Measurements from ENCODE around the gene SOHLH1.

Gene SOHLH1

DNA sequence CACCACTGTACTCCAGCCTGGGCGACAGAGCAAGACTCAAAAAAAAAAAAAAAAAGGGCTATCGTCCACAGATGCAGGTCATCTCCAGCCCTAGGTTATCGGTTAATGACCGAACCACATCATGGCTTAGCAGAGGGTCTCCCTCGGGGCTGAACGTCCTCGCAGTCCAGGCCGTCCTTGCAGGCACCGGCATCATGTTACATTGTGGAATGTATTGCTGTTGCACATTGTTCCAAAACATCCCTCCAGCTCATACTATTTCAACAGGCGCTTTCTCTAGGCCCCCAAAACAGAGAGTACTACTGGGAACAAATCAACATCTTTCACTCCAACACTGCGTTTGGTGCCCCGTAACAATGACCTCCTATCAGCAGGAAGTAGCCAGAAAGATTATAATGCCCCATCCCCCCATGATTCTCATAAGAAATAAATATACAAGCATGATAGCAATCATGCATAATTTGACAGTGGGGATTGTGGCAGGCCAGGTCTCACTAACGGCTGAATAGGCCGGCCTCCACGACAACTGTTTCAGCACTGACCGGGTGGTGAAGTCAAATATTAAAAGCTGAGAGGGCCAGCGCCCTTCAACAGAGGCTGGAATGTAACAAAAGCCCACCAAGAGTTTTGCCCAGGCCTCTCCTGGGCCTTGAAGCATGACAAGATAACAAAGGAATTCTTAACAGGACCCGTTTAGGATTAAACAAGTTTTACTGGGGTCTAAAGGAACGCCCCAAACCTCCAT is 37.3 kb downstream of the SOHLH1 start:
- no peak for DNase-seq (ENCODE audit: low spot score)

DNA sequence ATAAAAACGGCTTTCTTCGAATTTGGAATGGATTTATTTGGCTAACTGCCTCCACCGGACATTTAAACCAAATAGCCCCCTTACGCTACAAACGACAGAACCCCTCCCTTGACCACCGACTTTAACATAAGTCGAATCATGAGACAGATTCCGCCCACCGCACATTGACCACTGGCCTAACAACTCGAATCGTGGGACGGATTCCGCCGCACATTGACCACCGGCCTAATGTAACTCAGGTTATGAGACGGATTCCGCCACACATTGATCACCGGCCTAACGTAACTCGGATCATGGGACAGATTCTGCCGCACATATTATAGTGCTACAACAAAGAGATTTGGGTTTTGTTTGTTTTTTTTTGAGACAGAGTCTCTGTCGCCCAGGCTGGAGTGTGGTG is 38.9 kb downstream of the SOHLH1 start:
- no peak for DNase-seq (ENCODE audit: low spot score)

DNA sequence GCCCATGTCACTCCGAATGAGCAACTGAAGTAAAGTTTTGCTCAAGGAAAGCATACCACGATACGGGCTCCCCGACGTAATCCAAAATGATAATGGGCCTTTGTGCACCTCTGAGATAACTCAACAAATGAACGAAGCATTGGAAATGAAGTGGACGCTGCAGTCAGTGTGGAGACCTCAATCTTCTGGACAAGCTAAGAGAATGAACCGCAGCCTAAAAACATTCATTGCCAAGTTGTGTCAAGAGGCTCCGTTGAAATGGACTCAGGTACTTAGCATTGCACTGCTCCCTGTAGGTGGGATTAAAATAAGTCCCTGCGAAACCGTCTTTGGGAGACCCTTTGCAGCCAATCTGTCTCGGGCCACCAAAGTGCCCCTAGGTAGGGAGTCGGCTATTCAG is 40.0 kb downstream of the SOHLH1 start:
- DNase-seq (ENCODE audit: low spot score) = no peak

DNA sequence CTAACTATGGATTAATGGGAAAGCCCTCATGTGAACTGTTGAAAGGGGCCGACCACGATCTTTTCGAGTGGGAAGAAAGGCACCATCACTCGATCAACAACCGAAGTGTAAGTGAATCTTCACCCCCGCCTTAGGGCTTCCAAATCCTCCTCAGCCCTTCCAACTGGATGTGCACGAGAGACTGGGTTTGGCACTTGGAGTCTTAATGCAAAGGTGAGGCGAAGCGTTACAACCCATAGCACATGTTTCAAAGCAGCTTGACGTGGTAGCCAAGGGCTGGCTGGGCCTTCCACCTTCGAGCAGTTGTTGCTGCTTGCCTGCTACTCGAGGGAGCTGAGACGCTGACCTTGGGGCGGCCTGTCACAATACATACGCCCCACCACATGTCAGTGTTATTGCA is 41.9 kb downstream of the SOHLH1 start:
- no peak for DNase-seq (ENCODE audit: low spot score)

DNA sequence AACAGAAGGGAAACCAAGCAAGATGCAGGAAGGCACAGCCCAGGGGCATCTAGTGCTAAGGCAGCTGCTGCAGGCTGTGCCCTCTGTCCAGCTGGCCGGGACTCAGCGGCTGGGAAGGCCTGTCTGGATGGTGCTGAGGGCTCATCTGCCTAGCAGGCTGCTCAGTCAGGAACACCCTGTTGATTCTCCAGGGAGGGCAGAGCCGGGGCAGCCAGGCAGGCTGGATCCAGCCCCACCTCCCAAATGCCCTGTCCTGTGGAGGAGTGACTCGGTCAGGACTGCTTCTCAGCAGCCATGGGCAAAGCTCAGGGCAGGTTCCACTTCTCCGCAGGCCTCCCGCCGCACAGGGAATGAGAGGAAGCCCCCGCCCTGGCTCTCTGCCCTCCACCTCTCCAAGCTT is 44.0 kb downstream of the SOHLH1 start:
- DNase-seq (ENCODE audit: low spot score) = no peak

DNA sequence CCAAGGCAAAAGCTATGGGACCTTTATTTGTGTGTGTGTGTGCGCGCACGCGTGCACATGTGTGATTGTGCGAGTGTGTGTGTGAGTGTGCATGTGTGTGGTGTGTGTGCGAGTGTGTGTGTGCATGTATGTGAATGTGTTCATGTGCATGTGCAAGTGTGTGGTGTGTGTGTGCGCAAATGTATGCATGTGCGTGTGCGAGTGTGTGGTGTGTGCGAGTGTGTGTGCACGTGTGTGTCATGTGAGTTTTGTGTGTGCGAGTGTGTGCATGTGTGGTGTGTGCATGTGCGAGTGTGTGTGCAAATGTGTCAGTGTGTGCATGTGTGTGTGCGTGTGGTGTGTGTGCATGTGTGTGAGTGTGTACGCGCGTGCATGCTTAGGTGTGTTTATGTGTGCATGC is 48.9 kb downstream of the SOHLH1 start:
- no peak for DNase-seq (ENCODE audit: low spot score)

DNA sequence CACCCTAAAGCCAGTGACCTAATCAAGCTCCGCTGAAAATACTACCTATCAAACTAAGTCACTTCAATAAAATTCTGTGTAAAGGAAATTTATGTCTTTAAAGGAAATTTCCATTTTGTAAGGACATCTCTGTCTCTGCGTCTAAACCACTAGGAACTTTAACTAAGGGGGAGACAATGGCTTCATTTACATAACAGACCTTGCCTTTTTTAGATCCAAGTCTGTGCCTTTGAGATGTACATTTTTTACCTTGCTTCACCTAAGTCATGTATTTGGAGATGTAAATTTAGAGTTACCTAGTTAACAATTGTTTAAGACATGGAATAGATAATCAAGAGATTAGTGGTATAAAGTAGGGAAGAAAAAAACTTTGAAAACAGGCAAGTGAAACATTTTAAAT is 49.8 kb downstream of the SOHLH1 start:
- no peak for DNase-seq (ENCODE audit: low spot score)

DNA sequence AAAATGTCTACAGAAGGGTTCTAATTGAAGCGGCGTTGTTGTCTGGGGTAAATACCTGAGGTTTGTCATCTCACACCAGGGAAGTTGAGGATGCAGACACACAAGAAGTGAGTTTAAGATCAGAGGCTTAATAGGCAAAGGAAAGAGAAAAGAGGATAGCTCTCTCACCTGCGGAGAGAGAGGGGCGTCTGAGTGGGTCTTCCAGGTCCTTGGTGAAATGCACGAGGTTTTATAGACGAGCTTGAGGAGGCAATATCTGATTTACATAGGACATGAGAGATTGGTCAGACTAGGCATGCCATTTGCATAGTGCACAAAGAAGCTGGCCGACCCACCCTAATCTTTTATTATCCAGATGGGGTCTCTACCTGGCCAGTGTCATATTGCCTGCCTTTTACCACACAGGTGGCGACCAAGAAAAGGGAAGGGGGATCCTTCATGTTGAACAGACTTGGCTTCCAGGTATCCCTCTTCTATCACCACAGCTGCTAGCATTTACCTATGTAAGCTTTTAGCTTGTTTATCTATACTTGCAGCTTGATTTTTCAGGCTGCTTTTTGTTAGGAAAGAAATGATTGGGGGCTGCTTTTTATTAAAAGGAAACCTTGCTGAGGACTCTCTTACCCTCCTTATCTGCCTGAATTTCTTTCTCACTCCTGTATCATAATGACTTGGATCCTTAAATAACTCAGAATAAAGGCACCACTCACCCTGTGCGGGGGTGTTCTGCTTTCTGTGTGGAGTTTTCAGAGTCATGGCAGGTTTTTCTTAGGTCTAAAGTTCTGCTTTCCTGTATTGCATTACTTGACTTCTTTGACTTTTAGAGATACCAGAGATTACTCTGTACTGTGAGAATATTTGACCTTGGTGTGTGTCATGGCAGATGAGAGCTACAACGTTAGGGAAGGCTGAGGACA is 50.5 kb downstream of the SOHLH1 start:
- DNase-seq (ENCODE audit: low spot score) = no peak

DNA sequence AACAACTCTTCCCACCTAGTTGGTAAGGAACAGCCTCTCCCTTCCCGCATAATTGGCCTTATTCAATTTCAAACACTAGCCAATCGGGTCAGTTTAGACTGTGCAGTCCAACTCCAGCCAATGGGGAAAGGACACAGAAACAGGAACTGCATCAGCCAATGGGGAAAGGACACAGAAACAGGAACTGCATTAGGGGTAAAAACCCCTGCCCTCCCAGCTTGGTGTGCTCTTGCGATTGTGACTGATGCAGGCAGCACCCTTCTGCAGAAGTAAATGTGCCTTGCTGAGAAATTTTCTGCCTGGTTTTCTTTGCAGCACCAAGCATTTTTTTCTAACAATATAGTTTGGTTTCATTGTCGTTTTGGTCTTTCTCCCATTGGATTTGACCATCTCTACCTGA is 51.4 kb downstream of the SOHLH1 start:
- no peak for DNase-seq (ENCODE audit: low spot score)

DNA sequence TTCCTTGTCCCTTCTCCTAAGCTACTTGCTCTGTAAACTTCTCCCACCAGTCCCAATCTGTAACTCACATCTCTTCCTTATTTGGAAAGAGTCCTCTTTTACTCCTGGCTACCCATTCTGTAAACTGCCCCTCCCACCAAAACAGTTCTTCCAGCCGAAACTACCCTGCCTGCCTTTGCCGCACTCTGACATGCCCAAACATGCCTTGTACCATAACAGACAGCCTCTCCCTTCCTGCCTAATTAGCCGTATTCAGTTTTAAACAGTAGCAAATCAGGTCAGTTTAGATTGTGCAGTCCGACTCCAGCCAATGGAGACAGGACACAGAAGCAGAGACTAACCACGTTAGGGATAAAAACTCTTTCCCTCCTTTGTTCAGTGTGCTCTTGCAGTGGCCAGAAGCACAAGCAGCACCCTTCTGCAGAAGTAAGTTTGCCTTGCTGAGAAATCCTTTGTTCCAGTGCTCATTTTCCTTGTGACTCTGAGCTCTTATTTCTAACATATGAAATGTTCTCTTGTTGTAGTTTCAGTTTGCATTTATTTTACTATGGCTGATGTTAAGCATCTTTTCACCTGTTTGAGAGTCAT is 54.6 kb downstream of the SOHLH1 start:
- no peak for DNase-seq (ENCODE audit: low spot score)
